ENCODE data around the gene COL4A1. TPM values are rescaled to one million over a fixed set of nuclear protein-coding genes. Genes with fewer than 3 reads are reported as not detected.
"Not testable (repeated sequence)": the region's sequence is repeated elsewhere in the genome, so short reads cannot be mapped to it uniquely, and the experiment has no call there.

The COL4A1 gene
- total RNA-seq, 2 donors from 2014 or later: 140 to 201 TPM

DNA sequence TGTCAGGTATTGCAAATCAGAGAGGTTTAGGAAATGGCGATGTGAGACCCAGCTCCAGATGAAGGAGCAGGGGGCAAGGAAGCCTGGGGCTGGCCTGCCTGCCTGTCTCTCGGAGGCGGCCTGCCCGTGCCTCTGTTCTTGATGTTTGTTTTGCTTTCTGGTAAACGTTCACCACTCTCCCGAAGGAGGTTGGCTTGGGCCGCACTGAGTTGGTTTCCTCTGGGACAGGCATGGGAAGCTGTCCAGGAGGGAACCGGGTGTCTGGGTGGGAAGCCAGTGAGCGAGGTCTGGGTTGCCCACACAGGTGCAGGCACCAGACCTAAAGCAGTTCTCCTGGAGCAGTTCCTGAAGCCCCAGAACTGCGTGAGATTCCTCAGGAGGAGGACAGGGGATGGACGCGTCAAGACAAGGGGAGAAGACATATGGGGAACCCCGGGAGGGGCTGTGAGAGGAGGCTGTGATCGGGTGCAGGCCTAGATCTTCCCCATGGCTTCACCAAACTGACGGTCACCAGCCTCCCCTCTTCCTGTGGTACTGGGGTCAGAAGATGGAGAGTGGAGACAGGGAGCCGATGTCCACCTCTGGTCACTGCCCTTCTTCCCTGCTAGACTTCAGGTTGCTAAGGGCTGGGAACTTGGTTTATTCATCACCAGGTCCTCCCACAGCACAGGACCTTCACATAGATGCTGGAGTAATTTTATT, 15.3 kb upstream of the COL4A1 start:
- no peak overlapping the region for H3K4me3 ChIP-seq
- peaks cover 0 to 98% of the 10 kb centered on the region in 2 donors for H3K4me1 ChIP-seq
- peak overlapping the region; percentile 24 to 29 for H3K27ac ChIP-seq
- peak; percentile 50 for DNase-seq (ENCODE audit: low spot score)
- H3K9me3 ChIP-seq: no peaks in the 10 kb centered on the region
- H3K36me3 ChIP-seq: peaks cover 2% of the 10 kb centered on the region
- TF ChIP-seq, protein P1, sequence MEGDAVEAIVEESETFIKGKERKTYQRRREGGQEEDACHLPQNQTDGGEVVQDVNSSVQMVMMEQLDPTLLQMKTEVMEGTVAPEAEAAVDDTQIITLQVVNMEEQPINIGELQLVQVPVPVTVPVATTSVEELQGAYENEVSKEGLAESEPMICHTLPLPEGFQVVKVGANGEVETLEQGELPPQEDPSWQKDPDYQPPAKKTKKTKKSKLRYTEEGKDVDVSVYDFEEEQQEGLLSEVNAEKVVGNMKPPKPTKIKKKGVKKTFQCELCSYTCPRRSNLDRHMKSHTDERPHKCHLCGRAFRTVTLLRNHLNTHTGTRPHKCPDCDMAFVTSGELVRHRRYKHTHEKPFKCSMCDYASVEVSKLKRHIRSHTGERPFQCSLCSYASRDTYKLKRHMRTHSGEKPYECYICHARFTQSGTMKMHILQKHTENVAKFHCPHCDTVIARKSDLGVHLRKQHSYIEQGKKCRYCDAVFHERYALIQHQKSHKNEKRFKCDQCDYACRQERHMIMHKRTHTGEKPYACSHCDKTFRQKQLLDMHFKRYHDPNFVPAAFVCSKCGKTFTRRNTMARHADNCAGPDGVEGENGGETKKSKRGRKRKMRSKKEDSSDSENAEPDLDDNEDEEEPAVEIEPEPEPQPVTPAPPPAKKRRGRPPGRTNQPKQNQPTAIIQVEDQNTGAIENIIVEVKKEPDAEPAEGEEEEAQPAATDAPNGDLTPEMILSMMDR (IDR thresholded peaks at IDR 0.05): no peak
- H3K27me3 ChIP-seq: no peaks in the 10 kb centered on the region

- not testable (repeated sequence) for H3K27me3 ChIP-seq; H3K36me3 ChIP-seq; DNase-seq (ENCODE audit: low spot score); H3K9me3 ChIP-seq; H3K4me3 ChIP-seq
- H3K27ac ChIP-seq: peak overlapping the region; percentile 24 to 29
- peaks cover 0 to 98% of the 10 kb centered on the region in 2 donors for H3K4me1 ChIP-seq
Observed at GRCh38 chr13:110321573-110321972, 14.6 kb upstream of the COL4A1 start.

DNA sequence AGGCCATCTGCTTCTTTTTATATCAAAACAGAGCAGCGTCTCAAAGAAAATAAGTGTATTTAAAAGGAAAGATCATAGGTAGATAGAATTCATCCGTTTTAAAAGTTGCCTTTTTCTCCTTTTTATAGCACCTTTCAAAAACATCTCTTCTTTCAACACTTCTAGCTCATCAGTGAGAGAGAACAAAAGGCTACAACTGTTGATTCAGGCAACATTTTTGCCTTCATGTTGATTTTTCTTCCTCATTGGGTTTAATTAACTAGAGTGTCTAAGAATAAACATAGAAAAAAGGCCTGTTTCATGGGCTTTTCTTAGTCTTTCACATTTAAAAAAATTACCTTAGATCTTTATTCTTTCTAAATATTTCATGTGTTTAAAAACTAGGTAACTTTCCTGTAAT, 13.7 kb upstream of the COL4A1 start:
- no peak for DNase-seq (ENCODE audit: low spot score)
- H3K4me3 ChIP-seq: no peak overlapping the region
- no peaks in the 10 kb centered on the region for H3K9me3 ChIP-seq
- TF ChIP-seq, protein P1 (IDR thresholded peaks at IDR 0.05): no peak
- H3K36me3 ChIP-seq: peaks cover 14% of the 10 kb centered on the region
- peak overlapping the region; percentile 70 to 71 for H3K27ac ChIP-seq
- H3K4me1 ChIP-seq: peaks cover 0 to 98% of the 10 kb centered on the region in 2 donors
- no peaks in the 10 kb centered on the region for H3K27me3 ChIP-seq

DNA sequence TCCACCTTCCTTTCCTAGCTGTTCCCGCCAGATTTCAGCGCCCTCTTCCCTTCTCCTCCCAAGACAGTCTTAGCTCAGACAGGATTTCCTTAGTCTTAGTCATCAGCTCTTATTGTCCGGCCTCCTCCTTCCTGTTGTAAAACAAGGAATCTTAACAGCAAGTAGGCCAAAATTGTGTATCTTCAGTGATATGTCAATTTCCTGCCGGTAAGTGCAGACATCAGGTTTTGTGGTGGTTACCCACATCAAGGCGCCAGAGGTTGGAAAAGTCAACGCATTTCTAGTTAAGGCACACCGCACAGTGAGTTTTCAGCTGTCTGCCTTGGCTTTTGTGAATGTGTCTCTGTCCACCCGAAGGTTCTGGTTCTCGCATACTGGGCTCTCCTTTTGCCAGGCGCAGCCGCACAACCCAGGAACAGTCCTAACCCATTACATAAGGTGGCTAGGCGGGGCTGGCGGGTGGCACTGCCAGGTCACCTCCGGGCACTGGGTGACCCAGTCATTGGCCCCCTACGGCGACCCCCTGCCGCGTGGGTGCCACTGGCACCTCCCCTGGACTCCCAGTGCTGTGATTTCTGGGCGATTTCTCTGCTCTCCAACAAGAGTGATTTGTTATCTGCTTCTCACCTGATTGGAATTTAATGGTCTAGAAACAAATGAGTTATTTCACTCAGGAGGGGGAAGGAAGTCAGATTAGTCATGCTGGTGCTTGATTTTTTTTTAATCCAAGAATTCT, 13.0 kb upstream of the COL4A1 start:
- TF ChIP-seq, protein P1 (IDR thresholded peaks at IDR 0.05): no peak
- Histone ChIP-seq H3K36me3 (peaks cover 14% of the 10 kb centered on the region), H3K4me3 (peak overlapping the region in 1 of 2 donors; percentile 5), H3K4me1 (peaks cover 0 to 98% of the 10 kb centered on the region in 2 donors), H3K27ac (peak overlapping the region; percentile 70 to 71), H3K9me3 (no peaks in the 10 kb centered on the region), H3K27me3 (no peaks in the 10 kb centered on the region)
- DNase-seq (ENCODE audit: low spot score): peak; percentile 62

DNA sequence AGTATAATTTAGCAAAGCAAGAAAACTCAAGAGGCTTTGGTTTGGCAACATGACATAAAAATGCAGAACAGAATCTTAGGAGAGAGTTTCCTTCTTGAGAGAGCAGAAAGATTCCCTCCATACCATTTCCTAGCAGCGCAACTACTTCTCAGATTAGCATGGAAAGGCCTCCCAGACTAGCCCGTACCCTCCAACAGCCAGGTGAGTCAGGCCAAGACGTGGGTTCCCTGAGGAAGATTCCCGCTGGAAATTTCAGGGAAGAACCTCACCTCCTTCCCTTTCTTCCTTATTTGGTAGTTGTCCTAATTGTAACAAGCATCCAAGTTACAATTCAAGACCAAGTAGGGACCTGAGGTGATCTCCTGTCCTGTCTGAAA, 12.4 kb upstream of the COL4A1 start:
- Histone ChIP-seq H3K4me1 (peaks cover 0 to 98% of the 10 kb centered on the region in 2 donors), H3K27me3 (no peaks in the 10 kb centered on the region), H3K27ac (peak overlapping the region; percentile 70 to 71), H3K9me3 (no peaks in the 10 kb centered on the region), H3K36me3 (peaks cover 14% of the 10 kb centered on the region), H3K4me3 (peak overlapping the region in 1 of 2 donors; percentile 5)
- TF ChIP-seq, protein P1 (IDR thresholded peaks at IDR 0.05): no peak
- DNase-seq (ENCODE audit: low spot score): no peak

- Histone ChIP-seq H3K27me3 (no peaks in the 10 kb centered on the region), H3K27ac (peak overlapping the region; percentile 70 to 71), H3K4me1 (peaks cover 0 to 98% of the 10 kb centered on the region in 2 donors), H3K9me3 (no peaks in the 10 kb centered on the region), H3K4me3 (no peak overlapping the region), H3K36me3 (peaks cover 14% of the 10 kb centered on the region)
- no peak for DNase-seq (ENCODE audit: low spot score)
- TF ChIP-seq, protein P1 (IDR thresholded peaks at IDR 0.05): no peak
Observed at GRCh38 chr13:110318920-110319319, 12.0 kb upstream of the COL4A1 start.

Measured in right atrium auricular region (tissue), 2 donors.